D721Med (cell line): ENCODE measurements around the gene TSPAN3.

Experiments
- DNase-seq: peaks from one replicate; pipeline ENCODE4 v3.0.0; 2011; ENCODE audit warnings: low spot score; ENCODE audit not compliant: insufficient read length
- FAIRE-seq: peaks from 2 replicates; lab custom pipeline; 2011; peaks lifted over from hg19 to GRCh38; lab: Jason Lieb, UNC
- TF ChIP-seq, protein P1 (sequence below): IDR thresholded peaks from 2 replicates; pipeline ENCODE4 v1.5.1; 2012; ENCODE audit warnings: mild to moderate bottlenecking, control low read depth; ENCODE audit not compliant: insufficient read depth; ENCODE audit errors: missing control alignments

TSPAN3 gene

DNA sequence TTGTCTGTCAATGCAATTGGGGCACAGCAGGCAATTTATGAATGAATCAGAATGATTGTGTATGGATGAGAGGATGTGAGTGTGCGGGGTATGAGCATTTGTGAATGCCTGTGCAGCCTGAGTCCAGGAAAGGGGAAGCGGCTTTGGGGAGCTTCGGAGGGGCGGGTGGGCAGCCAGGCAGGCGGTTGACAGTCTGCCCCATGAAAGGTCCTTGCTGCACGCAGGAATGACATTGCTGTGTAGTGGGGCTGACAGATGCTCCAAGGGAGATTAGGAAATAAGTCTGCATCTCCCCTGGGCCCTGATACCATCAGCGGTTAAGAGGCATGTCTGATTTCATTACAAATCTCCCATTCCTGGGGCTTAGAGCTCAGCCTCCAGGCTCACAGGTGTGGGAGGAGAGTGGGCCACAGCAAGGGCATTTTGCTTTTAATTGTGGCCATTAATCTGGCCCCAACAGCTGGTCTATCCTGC lies 26.4 kb upstream of the TSPAN3 start:
- DNase-seq = peak; percentile 57
- FAIRE-seq = peak; percentile 92
- TF ChIP-seq, protein P1, sequence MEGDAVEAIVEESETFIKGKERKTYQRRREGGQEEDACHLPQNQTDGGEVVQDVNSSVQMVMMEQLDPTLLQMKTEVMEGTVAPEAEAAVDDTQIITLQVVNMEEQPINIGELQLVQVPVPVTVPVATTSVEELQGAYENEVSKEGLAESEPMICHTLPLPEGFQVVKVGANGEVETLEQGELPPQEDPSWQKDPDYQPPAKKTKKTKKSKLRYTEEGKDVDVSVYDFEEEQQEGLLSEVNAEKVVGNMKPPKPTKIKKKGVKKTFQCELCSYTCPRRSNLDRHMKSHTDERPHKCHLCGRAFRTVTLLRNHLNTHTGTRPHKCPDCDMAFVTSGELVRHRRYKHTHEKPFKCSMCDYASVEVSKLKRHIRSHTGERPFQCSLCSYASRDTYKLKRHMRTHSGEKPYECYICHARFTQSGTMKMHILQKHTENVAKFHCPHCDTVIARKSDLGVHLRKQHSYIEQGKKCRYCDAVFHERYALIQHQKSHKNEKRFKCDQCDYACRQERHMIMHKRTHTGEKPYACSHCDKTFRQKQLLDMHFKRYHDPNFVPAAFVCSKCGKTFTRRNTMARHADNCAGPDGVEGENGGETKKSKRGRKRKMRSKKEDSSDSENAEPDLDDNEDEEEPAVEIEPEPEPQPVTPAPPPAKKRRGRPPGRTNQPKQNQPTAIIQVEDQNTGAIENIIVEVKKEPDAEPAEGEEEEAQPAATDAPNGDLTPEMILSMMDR = no peak

DNA sequence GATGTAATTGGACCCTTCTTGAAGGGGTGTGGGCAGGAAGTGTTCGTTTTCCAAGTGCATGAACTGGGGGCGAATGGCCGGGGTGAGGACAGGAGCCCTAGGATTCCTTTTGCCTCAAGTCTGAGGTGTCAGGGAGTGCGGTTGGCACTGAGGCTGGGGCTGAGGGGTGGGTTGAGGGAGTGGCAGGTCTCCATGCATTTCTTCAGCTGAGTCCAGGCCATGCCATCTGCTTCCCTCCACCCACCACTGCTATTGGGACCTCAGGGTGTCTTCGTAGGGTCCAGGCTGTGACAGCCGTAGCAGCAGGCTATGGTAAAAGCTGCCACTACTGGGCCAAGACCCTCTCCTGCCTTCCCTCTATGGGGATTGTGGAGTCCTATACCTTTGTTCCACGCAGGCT lies 25.6 kb upstream of the TSPAN3 start:
- no peak for FAIRE-seq
- TF ChIP-seq, protein P1 = no peak
- DNase-seq = no peak

DNA sequence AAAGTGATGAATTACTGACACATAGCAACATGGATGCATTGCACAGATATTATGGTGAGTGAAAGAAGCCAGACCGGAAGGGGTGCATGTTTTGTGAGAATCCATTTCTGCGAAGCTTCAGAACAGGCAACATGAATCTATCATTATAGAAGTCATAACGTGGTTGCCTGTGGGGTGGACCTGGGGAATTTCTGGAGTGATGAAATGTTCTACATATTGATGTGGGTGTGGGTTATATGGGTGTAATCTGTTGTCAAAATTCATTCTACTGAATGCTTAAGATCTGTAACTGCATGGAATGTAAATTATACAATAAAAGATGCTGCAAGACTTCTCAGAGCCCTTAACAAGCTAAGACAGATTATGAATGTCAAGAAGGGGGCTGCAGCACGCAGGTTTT lies 25.2 kb upstream of the TSPAN3 start:
- FAIRE-seq (no peak), DNase-seq (no peak)
- TF ChIP-seq, protein P1 = no peak

DNA sequence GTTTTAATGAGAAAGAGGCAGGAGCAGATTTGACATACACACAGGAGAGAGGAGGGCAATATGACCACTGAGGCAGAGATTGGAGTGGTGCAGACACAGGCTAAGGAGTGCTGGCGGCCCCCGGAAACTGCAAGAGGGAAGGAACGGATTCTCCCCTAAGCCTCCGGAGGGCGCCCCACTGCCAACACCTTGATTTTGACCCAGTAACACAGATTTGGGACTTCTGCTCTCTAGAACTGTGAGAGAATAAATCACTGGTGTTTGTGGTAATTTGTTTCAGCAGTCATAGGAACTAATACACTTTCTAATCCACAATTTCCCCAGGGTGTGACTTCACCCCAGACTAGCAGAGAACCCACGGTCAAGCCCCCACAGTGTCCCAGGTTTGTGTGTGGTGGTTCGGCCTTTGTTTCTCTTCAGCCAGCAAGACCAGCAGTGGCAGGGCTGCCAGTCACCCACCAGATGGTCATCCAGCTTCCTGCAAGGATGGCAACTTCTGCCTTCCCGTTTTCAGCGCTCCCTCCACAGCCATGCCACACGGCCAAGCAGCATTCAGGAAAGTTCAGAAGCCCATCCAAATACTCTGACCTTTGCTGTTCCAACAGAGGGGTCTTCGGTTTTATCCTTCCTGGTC lies 23.6 kb upstream of the TSPAN3 start:
- DNase-seq (no peak), FAIRE-seq (no peak)
- TF ChIP-seq, protein P1 = peak; percentile 17

DNA sequence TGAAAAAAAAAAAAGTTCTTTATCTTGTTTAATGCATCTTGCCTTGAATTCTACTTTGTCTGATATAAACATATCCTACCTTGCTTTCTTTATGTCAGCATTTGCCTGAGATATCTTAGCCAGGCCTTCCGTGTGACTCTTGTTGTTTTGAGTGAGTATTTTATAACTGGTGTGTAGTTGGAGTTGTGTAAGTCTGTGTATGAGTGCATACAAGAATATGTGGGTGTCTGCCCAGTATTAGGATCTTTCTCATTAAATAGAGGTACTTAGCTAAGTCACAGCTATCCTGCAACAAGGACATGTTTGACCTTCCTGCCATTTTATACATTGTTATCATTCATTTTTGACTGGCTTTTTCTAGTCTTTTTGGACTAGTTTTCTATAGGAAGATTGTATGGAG lies 22.5 kb upstream of the TSPAN3 start:
- DNase-seq = no peak
- FAIRE-seq = no peak
- TF ChIP-seq, protein P1 = no peak

DNA sequence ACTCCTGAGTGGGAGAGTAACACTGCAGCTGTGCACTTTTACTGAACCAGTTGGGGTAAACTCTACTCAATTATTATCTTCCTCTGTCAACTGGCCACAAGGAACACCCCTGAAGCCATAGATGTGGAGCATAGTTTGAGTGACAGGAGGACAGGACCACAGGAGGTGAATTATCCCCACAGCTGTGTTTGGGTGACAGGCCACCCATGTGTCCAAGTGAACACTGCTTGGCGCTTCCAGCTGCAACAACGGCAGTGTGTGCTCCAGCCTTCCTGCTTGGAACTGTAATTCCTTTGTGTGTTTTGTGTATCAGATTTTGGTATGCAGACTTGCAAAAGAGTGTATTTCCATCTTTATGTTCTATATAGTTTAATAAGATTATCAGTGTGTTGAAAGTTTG lies 20.2 kb upstream of the TSPAN3 start:
- TF ChIP-seq, protein P1 = no peak
- DNase-seq = no peak
- no peak for FAIRE-seq

DNA sequence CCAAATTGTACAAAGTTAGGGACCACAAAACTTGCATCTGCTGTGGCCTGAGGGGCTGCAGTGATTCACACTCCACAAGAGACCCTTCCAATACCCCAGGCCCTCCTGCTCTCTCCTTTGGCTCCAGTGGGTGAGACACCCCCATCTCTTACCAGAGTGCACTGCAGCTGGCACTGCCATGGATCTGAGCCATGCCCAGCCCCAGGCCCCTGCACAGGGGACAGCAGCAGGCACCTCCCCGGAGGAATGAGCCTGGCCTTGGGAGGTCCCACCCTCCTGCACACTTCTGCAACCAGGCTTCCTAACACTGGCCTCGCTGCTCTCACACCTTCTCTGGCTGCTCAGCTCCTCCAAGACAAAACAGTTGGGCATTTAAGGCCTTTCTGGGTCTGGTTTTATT lies 16.3 kb upstream of the TSPAN3 start:
- FAIRE-seq (no peak), DNase-seq (no peak)
- TF ChIP-seq, protein P1 = no peak
